Retinal pigment epithelial cell (primary cell): Measurements from ENCODE around the gene CTSH.

ENCODE experiments used
- DNase-seq: peaks from one replicate; pipeline ENCODE4 v3.0.0-alpha.2; 2010; ENCODE audit warnings: low read depth
- H3K4me3 ChIP-seq: 2 replicates; pipeline ENCODE4 v1.5.1; 2011; ENCODE audit warnings: mild to moderate bottlenecking, low read length, control low read depth, moderate library complexity
- CTCF ChIP-seq: conservative IDR thresholded peaks from 2 replicates; pipeline ENCODE4 v1.5.1; 2011; ENCODE audit warnings: low read depth, low read length, control low read depth, inconsistent platforms

Gene CTSH, protein sequence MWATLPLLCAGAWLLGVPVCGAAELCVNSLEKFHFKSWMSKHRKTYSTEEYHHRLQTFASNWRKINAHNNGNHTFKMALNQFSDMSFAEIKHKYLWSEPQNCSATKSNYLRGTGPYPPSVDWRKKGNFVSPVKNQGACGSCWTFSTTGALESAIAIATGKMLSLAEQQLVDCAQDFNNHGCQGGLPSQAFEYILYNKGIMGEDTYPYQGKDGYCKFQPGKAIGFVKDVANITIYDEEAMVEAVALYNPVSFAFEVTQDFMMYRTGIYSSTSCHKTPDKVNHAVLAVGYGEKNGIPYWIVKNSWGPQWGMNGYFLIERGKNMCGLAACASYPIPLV

DNA sequence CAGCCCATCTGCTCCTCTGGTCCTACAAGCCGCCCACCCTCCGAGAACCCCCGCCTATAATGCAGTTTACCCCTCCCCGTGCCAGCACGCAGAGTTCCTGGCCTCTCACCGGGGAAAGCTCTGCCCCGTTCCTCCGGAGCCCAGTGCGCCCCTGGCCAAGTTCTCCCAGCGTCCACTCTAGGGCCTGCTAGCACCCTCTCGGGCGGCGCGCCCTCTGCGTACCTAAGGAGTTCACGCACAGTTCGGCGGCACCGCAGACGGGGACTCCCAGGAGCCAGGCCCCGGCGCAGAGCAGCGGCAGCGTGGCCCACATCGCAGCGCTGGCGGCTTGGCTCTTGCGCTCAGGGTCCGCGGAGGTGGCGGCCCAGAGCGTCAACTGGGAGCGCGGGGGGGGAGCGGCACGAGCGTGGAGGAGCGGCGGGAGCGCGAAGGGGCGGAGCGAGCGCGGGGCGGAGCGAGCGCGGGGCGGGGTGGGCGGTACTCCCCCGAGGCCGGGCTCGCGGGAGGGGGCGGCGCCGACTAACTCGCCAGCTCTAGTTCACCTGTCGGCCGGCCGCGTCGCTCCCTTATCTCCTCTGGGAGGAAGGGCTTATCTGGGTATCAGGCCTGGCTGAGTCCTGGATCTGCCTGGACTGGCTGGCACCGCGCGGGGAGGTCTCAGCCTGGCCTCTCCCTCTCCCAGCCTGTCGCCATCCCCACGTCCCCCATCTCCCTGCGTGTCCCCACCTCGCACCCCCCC is at the start of gene CTSH:
Gene CTSH (minus strand): TSS at position 378 of the 739 bp plus-strand sequence. CDS start 65 bp downstream, at position 313.
- TF ChIP-seq CTCF: no peak
- DNase-seq: no peak
- H3K4me3 ChIP-seq: peak within 1 kb of the TSS; percentile 84

DNA sequence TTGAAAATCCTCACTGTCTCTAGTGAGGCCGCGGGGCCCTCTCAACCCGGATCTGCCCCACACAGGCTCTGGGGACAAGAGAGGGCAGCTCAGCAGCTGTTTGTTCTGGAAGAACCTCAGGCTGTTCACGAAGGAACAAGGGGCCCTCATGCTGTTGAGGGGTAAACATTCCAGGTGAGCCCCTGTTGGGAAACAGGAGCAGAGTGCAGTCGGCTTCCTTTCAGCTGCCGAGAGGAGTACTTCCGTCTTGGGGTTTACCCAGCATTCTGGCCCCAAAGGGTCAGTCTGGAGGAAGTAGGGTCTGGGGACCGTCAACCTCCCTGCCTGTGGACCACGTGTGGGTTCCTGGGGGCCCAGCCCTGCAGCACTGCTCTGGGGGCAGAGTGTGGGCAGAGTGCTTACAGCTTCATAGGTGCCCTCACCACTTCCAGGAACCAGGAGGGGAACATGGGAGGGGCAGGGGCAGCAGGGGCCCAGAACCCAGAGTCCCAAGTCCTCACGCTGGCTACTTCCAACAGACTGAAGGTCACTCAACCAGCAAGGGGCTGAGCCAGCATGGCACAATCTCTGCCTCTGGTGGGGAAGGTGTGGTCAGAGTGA is 49.2 kb upstream of the CTSH start:
- no peak for DNase-seq
- no peak for TF ChIP-seq CTCF
- no peak overlapping the region for H3K4me3 ChIP-seq

DNA sequence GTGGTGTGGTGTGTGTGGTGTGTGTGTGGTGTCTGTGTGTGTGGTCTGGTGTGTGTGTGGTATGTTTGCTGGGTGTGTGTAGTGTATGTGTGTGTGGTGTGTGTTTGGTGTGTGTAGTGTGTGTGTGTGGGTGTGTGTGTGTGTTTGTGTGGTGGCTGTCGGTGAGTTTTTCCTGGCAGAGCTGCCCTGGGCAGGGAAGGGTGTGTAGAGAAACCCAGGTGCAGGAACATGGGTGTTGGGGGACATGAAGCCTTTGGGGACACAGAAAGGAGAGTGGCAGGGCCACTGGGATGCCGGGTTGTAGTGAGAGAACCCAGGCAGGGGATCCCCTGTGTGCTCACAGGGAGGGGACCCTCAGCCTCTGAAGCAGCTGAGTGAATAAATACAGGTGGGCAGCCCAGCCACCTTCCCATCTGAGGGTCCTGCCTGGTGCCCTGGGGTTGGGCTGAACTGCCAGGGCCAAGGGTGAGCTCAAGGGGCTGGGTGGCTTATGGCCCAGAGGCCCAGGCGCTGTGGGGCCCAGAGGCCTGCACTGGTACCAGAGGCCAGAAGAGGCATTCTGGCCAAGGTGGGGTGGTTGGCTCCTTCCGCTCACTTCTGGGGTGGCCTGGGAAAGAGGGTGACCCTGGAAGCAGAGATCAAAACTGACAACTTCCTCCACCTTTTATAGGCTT is 48.5 kb upstream of the CTSH start:
- TF ChIP-seq CTCF: no peak
- no peak overlapping the region for H3K4me3 ChIP-seq
- no peak for DNase-seq

DNA sequence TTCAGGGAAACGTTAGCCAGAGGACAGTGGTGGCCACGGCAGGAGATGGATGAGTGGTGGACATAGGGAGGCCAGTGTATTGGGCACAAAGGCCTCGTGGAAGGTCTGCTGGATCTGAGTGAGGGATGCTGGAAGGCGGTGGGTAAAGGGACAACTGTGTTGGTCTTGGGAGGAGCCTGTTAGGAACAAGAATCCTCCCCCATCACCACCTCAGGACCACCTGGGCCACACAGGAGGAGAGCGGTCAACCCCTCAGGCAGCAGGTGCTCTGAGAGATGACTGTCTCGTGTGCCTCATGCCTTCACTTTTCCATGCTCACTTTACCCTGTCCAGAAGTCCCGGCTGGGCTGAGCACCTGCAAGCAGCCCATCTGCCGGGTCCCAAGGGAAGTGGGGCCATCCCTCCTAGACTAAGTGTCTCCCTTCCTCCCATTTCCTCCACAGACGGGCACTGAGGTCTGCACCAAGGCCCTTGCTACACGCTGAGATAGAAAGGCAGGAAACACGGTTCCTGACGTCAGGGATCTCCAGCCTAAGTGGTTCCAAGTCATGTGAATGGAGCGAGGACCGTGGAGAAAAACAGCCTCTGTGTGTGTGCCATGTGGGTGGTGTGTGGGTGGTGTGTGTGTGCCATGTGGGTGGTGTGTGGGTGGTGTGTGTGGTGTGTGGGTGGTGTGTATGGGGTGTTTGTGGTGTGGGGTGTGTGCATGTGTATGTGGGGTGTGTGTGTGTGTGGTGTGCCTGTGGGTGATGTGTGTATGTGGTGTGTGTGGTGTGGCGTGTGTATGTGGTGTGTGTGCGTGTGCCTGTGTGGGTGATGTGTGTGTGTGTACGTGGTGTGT is 47.8 kb upstream of the CTSH start:
- no peak for DNase-seq
- no peak for TF ChIP-seq CTCF
- no peak overlapping the region for H3K4me3 ChIP-seq

DNA sequence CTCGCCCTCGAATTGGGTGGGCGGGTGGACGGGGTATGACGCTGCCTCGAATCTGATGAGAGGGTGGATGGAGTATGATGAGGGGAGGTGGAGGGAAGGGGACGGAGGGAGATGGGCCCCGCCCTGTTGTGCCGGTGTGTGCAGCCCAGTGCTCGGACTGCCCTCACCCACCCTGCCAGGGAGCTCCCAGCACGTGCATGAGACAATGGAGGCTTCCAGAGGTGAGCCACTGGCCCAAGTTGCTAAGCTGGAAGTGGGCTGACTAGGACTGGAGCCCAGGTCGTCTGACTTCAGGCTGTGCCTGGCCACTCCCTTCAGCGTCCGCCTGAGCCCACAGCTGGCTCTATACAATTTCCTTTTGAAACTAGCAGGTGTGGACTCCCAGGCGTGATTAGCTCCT is 47.0 kb upstream of the CTSH start:
- no peak for DNase-seq
- no peak overlapping the region for H3K4me3 ChIP-seq
- TF ChIP-seq CTCF: no peak

GRCh38 chr15:78991476-78991875 is 46.6 kb upstream of the CTSH start:
- DNase-seq: no peak
- H3K4me3 ChIP-seq: no peak overlapping the region
- TF ChIP-seq CTCF: no peak
